ENCODE results near the gene TINCR.
A peak's percentile ranks its signal among the peaks of the same experiment; 100 is the strongest.

The TINCR gene

GRCh38 chr19:5557691-5558090, 10.1 kb downstream of the TINCR start:
- no peak for TF ChIP-seq CTCF (IDR thresholded peaks at IDR 0.05; ENCODE audit: extremely low read depth, missing control alignments)
- DNase-seq (ENCODE audit: low spot score), result no peak

- no peak for TF ChIP-seq CTCF (IDR thresholded peaks at IDR 0.05; ENCODE audit: extremely low read depth, missing control alignments)
- DNase-seq (ENCODE audit: low spot score), result no peak
Observed at GRCh38 chr19:5554828-5555227, 12.9 kb downstream of the TINCR start.

- TF ChIP-seq CTCF (IDR thresholded peaks at IDR 0.05; ENCODE audit: extremely low read depth, missing control alignments), result no peak
- DNase-seq (ENCODE audit: low spot score), result no peak
Observed at GRCh38 chr19:5553892-5554291, 13.9 kb downstream of the TINCR start.

GRCh38 chr19:5547881-5548280, 19.9 kb downstream of the TINCR start:
- TF ChIP-seq CTCF (IDR thresholded peaks at IDR 0.05; ENCODE audit: extremely low read depth, missing control alignments), result no peak
- peak; percentile 56 for DNase-seq (ENCODE audit: low spot score)

GRCh38 chr19:5545984-5546383, 21.8 kb downstream of the TINCR start:
- DNase-seq (ENCODE audit: low spot score), result no peak
- TF ChIP-seq CTCF (IDR thresholded peaks at IDR 0.05; ENCODE audit: extremely low read depth, missing control alignments), result no peak

- TF ChIP-seq CTCF (IDR thresholded peaks at IDR 0.05; ENCODE audit: extremely low read depth, missing control alignments), result no peak
Observed at GRCh38 chr19:5545051-5545450, 22.7 kb downstream of the TINCR start.

GRCh38 chr19:5542665-5543064, 25.1 kb downstream of the TINCR start:
- TF ChIP-seq CTCF (IDR thresholded peaks at IDR 0.05; ENCODE audit: extremely low read depth, missing control alignments), result no peak

More at GRCh38 chr19:5545051-5545450, 22.7 kb downstream of the TINCR start:
- DNase-seq (ENCODE audit: low spot score), result no peak

More at GRCh38 chr19:5542665-5543064, 25.1 kb downstream of the TINCR start:
- no peak for DNase-seq (ENCODE audit: low spot score)
